ENCODE results near the gene PLXNA1.

- TF ChIP-seq, protein P1, sequence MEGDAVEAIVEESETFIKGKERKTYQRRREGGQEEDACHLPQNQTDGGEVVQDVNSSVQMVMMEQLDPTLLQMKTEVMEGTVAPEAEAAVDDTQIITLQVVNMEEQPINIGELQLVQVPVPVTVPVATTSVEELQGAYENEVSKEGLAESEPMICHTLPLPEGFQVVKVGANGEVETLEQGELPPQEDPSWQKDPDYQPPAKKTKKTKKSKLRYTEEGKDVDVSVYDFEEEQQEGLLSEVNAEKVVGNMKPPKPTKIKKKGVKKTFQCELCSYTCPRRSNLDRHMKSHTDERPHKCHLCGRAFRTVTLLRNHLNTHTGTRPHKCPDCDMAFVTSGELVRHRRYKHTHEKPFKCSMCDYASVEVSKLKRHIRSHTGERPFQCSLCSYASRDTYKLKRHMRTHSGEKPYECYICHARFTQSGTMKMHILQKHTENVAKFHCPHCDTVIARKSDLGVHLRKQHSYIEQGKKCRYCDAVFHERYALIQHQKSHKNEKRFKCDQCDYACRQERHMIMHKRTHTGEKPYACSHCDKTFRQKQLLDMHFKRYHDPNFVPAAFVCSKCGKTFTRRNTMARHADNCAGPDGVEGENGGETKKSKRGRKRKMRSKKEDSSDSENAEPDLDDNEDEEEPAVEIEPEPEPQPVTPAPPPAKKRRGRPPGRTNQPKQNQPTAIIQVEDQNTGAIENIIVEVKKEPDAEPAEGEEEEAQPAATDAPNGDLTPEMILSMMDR (conservative IDR thresholded peaks at IDR 0.05; ENCODE audit: low read depth in 2 of 2) = no peak
- TF ChIP-seq EZH2phosphoT487 (IDR thresholded peaks at IDR 0.05; ENCODE audit: unreplicated experiment) (no peak), POLR2AphosphoS5 (IDR thresholded peaks at IDR 0.05; ENCODE audit: low read depth) (no peak), NANOG (IDR thresholded peaks at IDR 0.05; ENCODE audit: borderline replicate concordance) (no peak), EZH2 (IDR thresholded peaks at IDR 0.05; ENCODE audit: low read depth, unreplicated experiment) (no peak), JUNB (IDR thresholded peaks at IDR 0.05; ENCODE audit: unreplicated experiment) (no peak)
- TF ChIP-seq, protein P2, sequence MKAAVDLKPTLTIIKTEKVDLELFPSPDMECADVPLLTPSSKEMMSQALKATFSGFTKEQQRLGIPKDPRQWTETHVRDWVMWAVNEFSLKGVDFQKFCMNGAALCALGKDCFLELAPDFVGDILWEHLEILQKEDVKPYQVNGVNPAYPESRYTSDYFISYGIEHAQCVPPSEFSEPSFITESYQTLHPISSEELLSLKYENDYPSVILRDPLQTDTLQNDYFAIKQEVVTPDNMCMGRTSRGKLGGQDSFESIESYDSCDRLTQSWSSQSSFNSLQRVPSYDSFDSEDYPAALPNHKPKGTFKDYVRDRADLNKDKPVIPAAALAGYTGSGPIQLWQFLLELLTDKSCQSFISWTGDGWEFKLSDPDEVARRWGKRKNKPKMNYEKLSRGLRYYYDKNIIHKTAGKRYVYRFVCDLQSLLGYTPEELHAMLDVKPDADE (IDR thresholded peaks at IDR 0.05) = no peak
Measured at GRCh38 chr3:127003601-127004280, 20.8 kb downstream of the PLXNA1 start.

Data from GM23338 (cell line).